Globus pallidus (tissue), 1 donor: ENCODE results near the gene KIF18B.

Source experiments
- DNase-seq: peaks from one replicate; pipeline ENCODE4 v3.0.0-alpha.2; 2015; ENCODE audit warnings: low spot score

Gene KIF18B

DNA sequence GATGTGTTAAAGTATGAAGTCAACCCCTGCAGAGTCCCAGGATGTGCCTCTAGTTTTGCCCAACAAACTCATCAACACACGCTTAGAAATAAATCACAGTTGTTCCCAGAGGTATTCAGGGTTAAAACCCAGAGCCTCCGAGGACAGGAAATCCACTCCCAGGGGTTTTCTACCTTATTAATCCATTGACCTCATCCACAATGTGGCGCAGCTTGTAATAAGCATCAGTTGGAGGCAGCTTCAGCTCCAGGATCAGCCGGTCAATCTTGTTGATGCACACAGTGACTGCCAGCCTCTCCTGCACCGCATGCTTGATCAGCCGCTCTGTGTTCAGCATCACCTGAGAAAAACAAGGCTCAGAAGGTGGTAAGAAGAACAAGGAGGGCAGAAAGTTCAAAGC is 71.8 kb downstream of the KIF18B start:
- no peak for DNase-seq
